Tibial artery (tissue), 4 donors: ENCODE data around the gene PRKAG2.
A peak's percentile ranks its signal among the peaks of the same experiment; 100 is the strongest.

Source experiments
- DNase-seq, 2 donors: peaks; one replicate each; pipeline ENCODE4 v3.0.0-alpha.2; 2019
- H3K27ac ChIP-seq, 2 donors: fragments of 200-600 bp; sonication (generic) in 1 of 2; 1 replicate in 1 of 2; 2 replicates in 1 of 2; pipeline ENCODE4 v1.5.1; 2018 to 2019; ENCODE audit warnings: mild to moderate bottlenecking in 1 of 2
- H3K27me3 ChIP-seq, 2 donors: fragments of 200-600 bp; sonication (generic) in 1 of 2; one replicate each; pipeline versions ENCODE4 v1.5.1 to v1.6.0; 2016 to 2019
- H3K36me3 ChIP-seq, 3 donors: fragments of 200-600 bp; sonication (generic) in 2 of 3; one replicate each; pipeline ENCODE4 v1.5.1; 2016 to 2019; ENCODE audit warnings: mild to moderate bottlenecking in 2 of 3
- H3K4me1 ChIP-seq, 4 donors: fragments of 200-600 bp; sonication (generic) in 2 of 4; 1 replicate in 3 of 4; 2 replicates in 1 of 4; pipeline ENCODE4 v1.5.1; 2016 to 2019
- H3K4me3 ChIP-seq, 2 donors: fragments of 200-600 bp; sonication (generic) in 1 of 2; 1 replicate in 1 of 2; 2 replicates in 1 of 2; pipeline ENCODE4 v1.5.1; 2018 to 2019; ENCODE audit warnings: mild to moderate bottlenecking in 2 of 2
- H3K9me3 ChIP-seq, 3 donors: fragments of 200-600 bp; sonication (generic) in 1 of 3; one replicate each; pipeline ENCODE4 v1.5.1; 2016 to 2019
- CTCF ChIP-seq, 2 experiments: fragments of 200-600 bp in 1 of 2; fragments of 450-650 bp in 1 of 2; IDR thresholded peaks; one replicate each; pipeline ENCODE4 v1.5.1; 2017 to 2019; ENCODE audit warnings: antibody characterized with exemption in 2 of 2, mild to moderate bottlenecking in 1 of 2, moderate library complexity in 1 of 2
- intact Hi-C: fragments of 100-400 bp; cut with DNase I; formaldehyde crosslinking; loops from one replicate; pipeline ENCODE4 v1.15.0; 2023; ENCODE audit warnings: low total_unique reads

Gene PRKAG2

GRCh38 chr7:151679071-151679708, 197.7 kb downstream of the PRKAG2 start:
- H3K4me1 ChIP-seq = peaks cover 0 to 62% (median 34%) of the 10 kb centered on the region in 4 donors
- TF ChIP-seq CTCF (IDR thresholded peaks at IDR 0.05) = no peak
- H3K27me3 ChIP-seq = no peaks in the 10 kb centered on the region
- H3K4me3 ChIP-seq = no peak overlapping the region
- peaks cover 0 to 2% (median 0%) of the 10 kb centered on the region in 3 donors for H3K36me3 ChIP-seq
- peak in 1 of 2 donors; percentile 62 for DNase-seq
- peak overlapping the region; percentile 78 to 86 for H3K27ac ChIP-seq
- H3K9me3 ChIP-seq = no peaks in the 10 kb centered on the region
- intact Hi-C loops = no loop called here

- H3K4me3 ChIP-seq = no peak overlapping the region
- no peaks in the 10 kb centered on the region for H3K9me3 ChIP-seq
- intact Hi-C loops = no loop called here
- H3K36me3 ChIP-seq = peaks cover 0 to 6% (median 0%) of the 10 kb centered on the region in 3 donors
- peak overlapping the region; percentile 78 to 86 for H3K27ac ChIP-seq
- no peaks in the 10 kb centered on the region for H3K27me3 ChIP-seq
- peak in 1 of 2 donors; percentile 58 for DNase-seq
- H3K4me1 ChIP-seq = peaks cover 0 to 62% (median 34%) of the 10 kb centered on the region in 4 donors
- TF ChIP-seq CTCF (IDR thresholded peaks at IDR 0.05) = no peak
Observed at GRCh38 chr7:151678227-151678604, 198.7 kb downstream of the PRKAG2 start.

- H3K27ac ChIP-seq = peak overlapping the region; percentile 78 to 86
- peaks cover 0 to 6% (median 0%) of the 10 kb centered on the region in 3 donors for H3K36me3 ChIP-seq
- no peak for TF ChIP-seq CTCF (IDR thresholded peaks at IDR 0.05)
- intact Hi-C loops = no loop called here
- no peak overlapping the region for H3K4me3 ChIP-seq
- no peaks in the 10 kb centered on the region for H3K9me3 ChIP-seq
- DNase-seq = no peak
- H3K4me1 ChIP-seq = peaks cover 0 to 58% (median 34%) of the 10 kb centered on the region in 4 donors
- no peaks in the 10 kb centered on the region for H3K27me3 ChIP-seq
Observed at GRCh38 chr7:151677581-151678226, 199.2 kb downstream of the PRKAG2 start.

DNA sequence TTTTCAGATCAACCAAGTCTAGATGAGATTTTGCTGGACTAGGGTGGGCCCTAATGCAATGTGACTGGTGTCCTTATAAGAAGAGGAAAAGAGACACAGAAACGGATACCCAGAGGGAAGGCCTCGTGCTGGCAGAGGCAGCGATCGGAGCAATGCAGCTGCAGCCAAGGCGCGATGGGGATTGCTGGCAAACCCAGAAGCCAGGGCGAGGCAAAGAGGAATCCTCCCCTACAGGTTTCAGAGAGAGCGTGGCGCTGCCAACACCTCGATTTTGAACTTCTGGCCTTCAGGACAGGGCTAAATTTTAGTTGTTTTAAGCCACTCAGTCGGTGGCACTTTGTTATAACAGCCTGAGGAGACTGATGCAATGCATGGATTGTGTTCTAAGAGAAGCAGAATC, 200.2 kb downstream of the PRKAG2 start:
- intact Hi-C loops = no loop called here
- no peaks in the 10 kb centered on the region for H3K9me3 ChIP-seq
- H3K36me3 ChIP-seq = peaks cover 0 to 6% (median 0%) of the 10 kb centered on the region in 3 donors
- peak overlapping the region in 1 of 2 donors; percentile 13 for H3K27ac ChIP-seq
- no peak for DNase-seq
- no peak overlapping the region for H3K4me3 ChIP-seq
- H3K4me1 ChIP-seq = peaks cover 0 to 50% (median 33%) of the 10 kb centered on the region in 4 donors
- TF ChIP-seq CTCF (IDR thresholded peaks at IDR 0.05) = no peak
- H3K27me3 ChIP-seq = no peaks in the 10 kb centered on the region

DNA sequence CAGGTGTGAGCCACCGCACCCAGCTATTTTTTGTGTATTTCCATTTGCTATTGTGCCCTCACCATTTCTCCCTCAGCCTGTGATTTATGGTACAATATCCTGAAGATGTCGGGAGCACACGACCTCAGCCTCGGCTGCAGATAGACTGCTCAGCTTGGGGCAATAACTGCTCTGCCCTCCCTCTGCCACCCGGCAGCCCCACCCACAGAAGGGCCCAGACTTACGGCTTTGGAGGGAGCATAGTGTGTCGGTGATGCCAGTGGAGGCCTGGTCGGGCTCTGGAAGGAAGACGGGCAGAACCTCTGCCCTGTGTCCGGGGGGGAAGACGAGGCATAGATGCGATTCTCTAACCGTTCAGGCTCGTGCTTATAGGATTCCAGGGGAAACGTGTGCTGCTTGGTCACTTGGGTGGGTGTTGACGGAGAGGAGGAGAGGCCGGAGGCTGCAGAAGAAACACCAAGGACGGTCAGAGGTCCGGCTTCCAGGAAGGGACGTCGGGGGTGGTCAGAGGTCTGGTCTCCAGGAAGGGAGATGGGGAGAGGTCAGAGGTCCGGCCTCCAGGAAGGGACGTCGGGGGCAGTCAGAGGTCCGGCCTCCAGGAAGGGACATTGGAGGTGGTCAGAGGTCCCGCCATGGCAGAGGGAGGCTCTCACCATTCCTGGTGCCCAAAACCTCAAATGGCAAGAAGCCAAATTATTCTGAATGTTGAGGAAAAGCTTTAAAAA, 201.6 kb downstream of the PRKAG2 start:
- H3K4me1 ChIP-seq = peaks cover 0 to 36% (median 23%) of the 10 kb centered on the region in 4 donors
- no peak for DNase-seq
- intact Hi-C loops = no loop called here
- TF ChIP-seq CTCF (IDR thresholded peaks at IDR 0.05) = no peak
- H3K4me3 ChIP-seq = no peak overlapping the region
- peaks cover 0 to 6% (median 0%) of the 10 kb centered on the region in 3 donors for H3K36me3 ChIP-seq
- H3K27me3 ChIP-seq = no peaks in the 10 kb centered on the region
- H3K27ac ChIP-seq = no peak overlapping the region
- H3K9me3 ChIP-seq = no peaks in the 10 kb centered on the region
